ENCODE measurements around the gene ZNF385D.

- no peak for TF ChIP-seq EZH2 (IDR thresholded peaks at IDR 0.05; ENCODE audit: low read length, unreplicated experiment)
- TF ChIP-seq, protein P1, sequence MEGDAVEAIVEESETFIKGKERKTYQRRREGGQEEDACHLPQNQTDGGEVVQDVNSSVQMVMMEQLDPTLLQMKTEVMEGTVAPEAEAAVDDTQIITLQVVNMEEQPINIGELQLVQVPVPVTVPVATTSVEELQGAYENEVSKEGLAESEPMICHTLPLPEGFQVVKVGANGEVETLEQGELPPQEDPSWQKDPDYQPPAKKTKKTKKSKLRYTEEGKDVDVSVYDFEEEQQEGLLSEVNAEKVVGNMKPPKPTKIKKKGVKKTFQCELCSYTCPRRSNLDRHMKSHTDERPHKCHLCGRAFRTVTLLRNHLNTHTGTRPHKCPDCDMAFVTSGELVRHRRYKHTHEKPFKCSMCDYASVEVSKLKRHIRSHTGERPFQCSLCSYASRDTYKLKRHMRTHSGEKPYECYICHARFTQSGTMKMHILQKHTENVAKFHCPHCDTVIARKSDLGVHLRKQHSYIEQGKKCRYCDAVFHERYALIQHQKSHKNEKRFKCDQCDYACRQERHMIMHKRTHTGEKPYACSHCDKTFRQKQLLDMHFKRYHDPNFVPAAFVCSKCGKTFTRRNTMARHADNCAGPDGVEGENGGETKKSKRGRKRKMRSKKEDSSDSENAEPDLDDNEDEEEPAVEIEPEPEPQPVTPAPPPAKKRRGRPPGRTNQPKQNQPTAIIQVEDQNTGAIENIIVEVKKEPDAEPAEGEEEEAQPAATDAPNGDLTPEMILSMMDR (conservative IDR thresholded peaks at IDR 0.05; ENCODE audit: low read depth, low read length) = no peak
- TF ChIP-seq EZH2phosphoT487 (IDR thresholded peaks at IDR 0.05; ENCODE audit: borderline replicate concordance, low read length) = no peak
Observed at GRCh38 chr3:21526461-21526860, 224.5 kb downstream of the ZNF385D start.

Data from PC-3 (cell line).